RWPE2 (cell line): ENCODE measurements around the gene PTPRT.

ENCODE experiments used
- ATAC-seq: fragments of 200-7000 bp; cut with Tn5 transposase; 3 replicates; pipeline ENCODE4 v1.9.1; 2021; ENCODE audit warnings: low read depth
- DNase-seq: peaks from one replicate; pipeline ENCODE4 v3.0.0-alpha.2; 2020; ENCODE audit warnings: low spot score
- H3K27ac ChIP-seq: fragments of 450-650 bp; 2 replicates; pipeline ENCODE4 v1.5.1; 2017; ENCODE audit warnings: mild to moderate bottlenecking; ENCODE audit not compliant: poor library complexity, severe bottlenecking
- H3K27me3 ChIP-seq: fragments of 250-450 bp; sonication (Bioruptor Pico); 2 replicates; pipeline ENCODE4 v1.5.1; 2021; ENCODE audit warnings: mild to moderate bottlenecking, moderate library complexity; ENCODE audit not compliant: insufficient read depth, poor library complexity, severe bottlenecking
- H3K36me3 ChIP-seq: fragments of 250-450 bp; sonication (Bioruptor Pico); 2 replicates; pipeline ENCODE4 v1.5.1; 2020; ENCODE audit warnings: low read depth, mild to moderate bottlenecking, moderate library complexity
- H3K4me1 ChIP-seq: fragments of 250-450 bp; sonication (Bioruptor Pico); 2 replicates; pipeline ENCODE4 v1.5.1; 2021; ENCODE audit warnings: mild to moderate bottlenecking, moderate library complexity; ENCODE audit not compliant: insufficient read depth, poor library complexity, severe bottlenecking
- H3K4me3 ChIP-seq: fragments of 250-450 bp; sonication (Bioruptor Pico); 2 replicates; pipeline ENCODE4 v1.5.1; 2021; ENCODE audit warnings: mild to moderate bottlenecking, moderate library complexity; ENCODE audit not compliant: severe bottlenecking
- H3K9me3 ChIP-seq: fragments of 250-450 bp; sonication (Bioruptor Pico); 2 replicates; pipeline ENCODE4 v1.5.1; 2021; ENCODE audit warnings: mild to moderate bottlenecking, moderate library complexity; ENCODE audit not compliant: severe bottlenecking
- TF ChIP-seq, protein P1 (sequence below): fragments of 450-650 bp; IDR thresholded peaks from one replicate; pipeline ENCODE4 v1.5.1; 2017; ENCODE audit warnings: mild to moderate bottlenecking, moderate library complexity; ENCODE audit not compliant: poor library complexity, severe bottlenecking

PTPRT gene

DNA sequence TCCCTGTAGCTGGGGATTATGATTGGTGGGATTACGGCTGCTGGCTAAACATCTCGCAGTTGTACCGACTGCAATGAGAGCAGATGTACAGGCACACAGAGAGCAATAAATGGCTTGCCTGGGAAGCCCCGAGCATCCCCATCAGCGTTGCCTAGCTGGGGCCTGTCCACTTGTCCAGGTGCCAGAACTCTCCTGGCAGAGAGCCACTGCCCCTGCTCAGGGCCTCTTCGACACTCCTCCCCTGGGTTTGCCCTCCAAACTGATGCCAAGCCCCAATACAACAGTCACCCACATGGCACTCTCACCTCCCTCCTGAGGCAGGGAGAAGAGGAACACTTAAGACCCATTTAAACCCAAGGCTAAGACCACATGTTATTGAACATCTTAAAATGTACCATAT lies 715.1 kb downstream of the PTPRT start:
- H3K9me3 ChIP-seq, result peaks cover 2% of the 10 kb centered on the region
- no peak for ATAC-seq
- peaks cover 7% of the 10 kb centered on the region for H3K27me3 ChIP-seq
- H3K4me1 ChIP-seq, result no peaks in the 10 kb centered on the region
- H3K4me3 ChIP-seq, result no peak overlapping the region
- no peaks in the 10 kb centered on the region for H3K36me3 ChIP-seq
- DNase-seq, result no peak
- TF ChIP-seq, protein P1, sequence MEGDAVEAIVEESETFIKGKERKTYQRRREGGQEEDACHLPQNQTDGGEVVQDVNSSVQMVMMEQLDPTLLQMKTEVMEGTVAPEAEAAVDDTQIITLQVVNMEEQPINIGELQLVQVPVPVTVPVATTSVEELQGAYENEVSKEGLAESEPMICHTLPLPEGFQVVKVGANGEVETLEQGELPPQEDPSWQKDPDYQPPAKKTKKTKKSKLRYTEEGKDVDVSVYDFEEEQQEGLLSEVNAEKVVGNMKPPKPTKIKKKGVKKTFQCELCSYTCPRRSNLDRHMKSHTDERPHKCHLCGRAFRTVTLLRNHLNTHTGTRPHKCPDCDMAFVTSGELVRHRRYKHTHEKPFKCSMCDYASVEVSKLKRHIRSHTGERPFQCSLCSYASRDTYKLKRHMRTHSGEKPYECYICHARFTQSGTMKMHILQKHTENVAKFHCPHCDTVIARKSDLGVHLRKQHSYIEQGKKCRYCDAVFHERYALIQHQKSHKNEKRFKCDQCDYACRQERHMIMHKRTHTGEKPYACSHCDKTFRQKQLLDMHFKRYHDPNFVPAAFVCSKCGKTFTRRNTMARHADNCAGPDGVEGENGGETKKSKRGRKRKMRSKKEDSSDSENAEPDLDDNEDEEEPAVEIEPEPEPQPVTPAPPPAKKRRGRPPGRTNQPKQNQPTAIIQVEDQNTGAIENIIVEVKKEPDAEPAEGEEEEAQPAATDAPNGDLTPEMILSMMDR, result no peak
- H3K27ac ChIP-seq, result no peak overlapping the region

DNA sequence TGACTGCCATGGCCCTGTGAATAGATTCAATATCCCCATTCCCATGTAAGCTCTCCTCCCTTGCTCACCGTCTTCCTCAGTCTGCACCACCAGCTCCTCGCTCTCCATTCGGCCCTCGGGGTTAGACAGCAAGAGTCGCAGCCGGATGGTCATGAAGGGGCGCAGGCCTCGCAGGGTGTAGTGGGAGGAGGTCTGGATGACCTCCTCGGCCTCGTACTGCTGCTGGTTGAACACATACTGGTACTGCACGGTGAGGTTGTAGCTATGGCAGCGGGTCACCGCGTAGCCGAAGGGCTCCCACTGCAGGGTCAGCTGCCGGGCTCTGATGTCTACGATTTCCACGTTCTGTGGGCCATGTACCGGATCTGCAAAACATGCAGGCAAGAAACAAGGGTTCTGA lies 717.5 kb downstream of the PTPRT start:
- ATAC-seq (no peak), DNase-seq (no peak)
- TF ChIP-seq, protein P1, result no peak
- H3K9me3 ChIP-seq, result no peaks in the 10 kb centered on the region
- H3K4me1 ChIP-seq, result no peaks in the 10 kb centered on the region
- H3K27me3 ChIP-seq, result peaks cover 7% of the 10 kb centered on the region
- H3K36me3 ChIP-seq, result no peaks in the 10 kb centered on the region
- H3K4me3 ChIP-seq, result no peak overlapping the region
- no peak overlapping the region for H3K27ac ChIP-seq

DNA sequence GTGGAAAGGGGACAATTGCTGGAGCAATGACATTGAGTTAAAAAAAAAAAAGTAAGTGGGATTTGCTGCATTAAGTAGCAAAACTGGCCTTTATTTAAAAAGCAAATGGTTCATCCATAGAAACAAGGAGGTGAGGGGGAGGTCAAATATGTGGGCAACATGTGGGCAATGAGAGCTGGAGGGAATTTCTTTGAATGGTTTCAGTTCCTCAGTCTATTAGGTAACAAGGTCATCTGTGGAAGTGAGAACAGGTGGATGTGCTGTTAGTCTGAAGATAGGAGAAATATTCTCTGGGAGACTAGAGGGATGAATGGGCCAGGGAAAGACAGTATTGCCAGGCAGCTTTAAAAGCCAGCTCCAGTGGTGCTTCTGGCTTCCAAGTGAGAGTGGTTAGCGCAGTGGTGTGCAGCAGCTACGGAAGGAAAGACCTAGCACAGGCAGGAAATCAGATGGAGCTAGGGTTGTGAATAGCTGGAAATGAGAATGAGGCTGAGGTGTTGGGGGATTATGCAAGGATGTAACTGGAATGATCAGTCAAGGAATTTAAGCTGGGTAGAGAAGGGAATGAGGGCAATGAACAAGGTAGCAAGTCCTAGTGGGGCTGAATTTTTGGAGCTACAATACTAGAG lies 727.6 kb downstream of the PTPRT start:
- Histone ChIP-seq H3K9me3 (no peaks in the 10 kb centered on the region), H3K36me3 (no peaks in the 10 kb centered on the region), H3K27ac (no peak overlapping the region), H3K4me1 (no peaks in the 10 kb centered on the region), H3K4me3 (no peak overlapping the region), H3K27me3 (peaks cover 5% of the 10 kb centered on the region)
- TF ChIP-seq, protein P1, result no peak
- no peak; the same call in 2 of the 3 replicates for ATAC-seq
- no peak for DNase-seq

GRCh38 chr20:42461291-42461690 lies 728.4 kb downstream of the PTPRT start:
- H3K4me3 ChIP-seq, result no peak overlapping the region
- ATAC-seq, result no peak
- H3K4me1 ChIP-seq, result no peaks in the 10 kb centered on the region
- DNase-seq, result no peak
- H3K27ac ChIP-seq, result no peak overlapping the region
- H3K27me3 ChIP-seq, result peaks cover 5% of the 10 kb centered on the region
- TF ChIP-seq, protein P1, result no peak
- H3K9me3 ChIP-seq, result no peaks in the 10 kb centered on the region
- no peaks in the 10 kb centered on the region for H3K36me3 ChIP-seq

GRCh38 chr20:42447270-42447669 lies 742.4 kb downstream of the PTPRT start:
- H3K4me3 ChIP-seq, result no peak overlapping the region
- DNase-seq (no peak), ATAC-seq (peak; percentile 47; the same call in 2 of the 3 replicates)
- no peaks in the 10 kb centered on the region for H3K4me1 ChIP-seq
- no peaks in the 10 kb centered on the region for H3K9me3 ChIP-seq
- H3K27ac ChIP-seq, result no peak overlapping the region
- TF ChIP-seq, protein P1, result no peak
- H3K36me3 ChIP-seq, result no peaks in the 10 kb centered on the region
- H3K27me3 ChIP-seq, result peaks cover 8% of the 10 kb centered on the region
